Measurements from ENCODE around the gene FGD6. TPM values are rescaled to one million over a fixed set of nuclear protein-coding genes. Genes with fewer than 3 reads are reported as not detected.

The FGD6 gene
- total and polyA plus RNA-seq, 2 donors (not counting 1 experiment from before 2014, with no cell fraction given): 1.2 to 8.4 TPM

DNA sequence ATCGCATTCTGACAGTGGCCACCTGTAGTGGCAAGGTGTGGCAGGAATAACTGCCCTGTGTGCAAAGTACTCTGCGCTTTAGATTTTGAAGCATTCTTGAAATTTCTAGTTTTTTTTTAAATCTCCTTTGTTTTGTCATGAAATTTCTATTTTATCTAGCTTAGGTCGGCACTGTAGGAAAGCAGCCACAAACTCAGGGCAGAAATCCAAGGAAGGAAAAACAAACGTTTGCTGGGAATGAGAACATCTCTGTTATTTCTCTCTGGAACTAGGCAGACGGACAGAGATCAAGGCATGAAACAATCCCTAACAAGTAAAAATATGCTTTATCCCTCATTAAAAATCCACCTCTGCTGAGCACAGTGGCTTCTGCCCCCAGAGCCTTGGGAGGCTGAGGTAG lies 142.5 kb downstream of the FGD6 start:
- ATAC-seq (ENCODE audit: low read depth): no peak
- no peak overlapping the region for H3K4me3 ChIP-seq (ENCODE audit: control extremely low read depth in 1 of 5, extremely low read depth in 1 of 5, insufficient read depth in 1 of 5, low read depth in 2 of 5, low read length in 4 of 5)
- H4K20me1 ChIP-seq (ENCODE audit: control insufficient read depth, insufficient read depth, low read length, poor library complexity, severe bottlenecking): no peaks in the 10 kb centered on the region
- Mint-ChIP-seq H3K4me3 (no peak overlapping the region), H3K27ac (no peak overlapping the region), H3K4me1 (peaks cover 11% of the 10 kb centered on the region), H3K27me3 (no peaks in the 10 kb centered on the region), H3K9me3 (ENCODE audit: insufficient read depth) (no peaks in the 10 kb centered on the region)
- peaks cover 31% of the 10 kb centered on the region for H3K79me2 ChIP-seq (ENCODE audit: control insufficient read depth, insufficient read depth, low read length)
- no peak overlapping the region for H2AFZ ChIP-seq (ENCODE audit: insufficient read depth, low read depth, low read length, poor library complexity, severe bottlenecking)
- H3K36me3 ChIP-seq (replicated peaks in 1 of 2; ENCODE audit: control extremely low read depth in 1 of 2, control insufficient read depth in 1 of 2, extremely low read depth in 1 of 2, insufficient read depth in 2 of 2, low read length in 1 of 2): peaks cover 0 to 4% of the 10 kb centered on the region in 2 experiments
- no peak for DNase-seq
- H3K27me3 ChIP-seq (replicated peaks in 1 of 4; ENCODE audit: control extremely low read depth in 1 of 4, control insufficient read depth in 3 of 4, insufficient read depth in 4 of 4, low read length in 3 of 4): no peaks in the 10 kb centered on the region
- POLR2A ChIA-PET: no interaction called here
- WGBS (ENCODE audit: insufficient coverage): 93% methylated on average over 3 of the region's 5 CpGs
- H3K27ac ChIP-seq (ENCODE audit: low read length in 2 of 2): no peak overlapping the region
- H3K9ac ChIP-seq (ENCODE audit: low read length): no peak overlapping the region
- H3K4me2 ChIP-seq (replicated peaks; ENCODE audit: low read depth, low read length, poor library complexity, severe bottlenecking): no peak overlapping the region
- intact Hi-C loops (cut with micrococcal nuclease): loop anchor here (5.0 to 10.0 kb wide), 3 partner anchors 242 to 470 kb away; no protein-coding TSS in a partner anchor
- no peak for TF ChIP-seq EZH2 (IDR thresholded peaks at IDR 0.05; ENCODE audit: borderline replicate concordance, insufficient read depth, low read depth, low read length, poor library complexity, severe bottlenecking)
- TF ChIP-seq, protein P1, sequence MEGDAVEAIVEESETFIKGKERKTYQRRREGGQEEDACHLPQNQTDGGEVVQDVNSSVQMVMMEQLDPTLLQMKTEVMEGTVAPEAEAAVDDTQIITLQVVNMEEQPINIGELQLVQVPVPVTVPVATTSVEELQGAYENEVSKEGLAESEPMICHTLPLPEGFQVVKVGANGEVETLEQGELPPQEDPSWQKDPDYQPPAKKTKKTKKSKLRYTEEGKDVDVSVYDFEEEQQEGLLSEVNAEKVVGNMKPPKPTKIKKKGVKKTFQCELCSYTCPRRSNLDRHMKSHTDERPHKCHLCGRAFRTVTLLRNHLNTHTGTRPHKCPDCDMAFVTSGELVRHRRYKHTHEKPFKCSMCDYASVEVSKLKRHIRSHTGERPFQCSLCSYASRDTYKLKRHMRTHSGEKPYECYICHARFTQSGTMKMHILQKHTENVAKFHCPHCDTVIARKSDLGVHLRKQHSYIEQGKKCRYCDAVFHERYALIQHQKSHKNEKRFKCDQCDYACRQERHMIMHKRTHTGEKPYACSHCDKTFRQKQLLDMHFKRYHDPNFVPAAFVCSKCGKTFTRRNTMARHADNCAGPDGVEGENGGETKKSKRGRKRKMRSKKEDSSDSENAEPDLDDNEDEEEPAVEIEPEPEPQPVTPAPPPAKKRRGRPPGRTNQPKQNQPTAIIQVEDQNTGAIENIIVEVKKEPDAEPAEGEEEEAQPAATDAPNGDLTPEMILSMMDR (IDR thresholded peaks at IDR 0.05): no peak
- H3K4me1 ChIP-seq (ENCODE audit: control insufficient read depth in 2 of 2, insufficient read depth in 2 of 2, low read length in 2 of 2): peaks cover 0 to 14% of the 10 kb centered on the region in 2 donors
- CTCF ChIA-PET: interaction anchor here (0.7 to 2.4 kb wide), 2 partner anchors 143 to 257 kb away, joined by 4 to 9 read pairs; partner anchors contain the start of genes FGD6 and VEZT
- no peaks in the 10 kb centered on the region for H3K9me3 ChIP-seq (ENCODE audit: control extremely low read depth in 1 of 3, control insufficient read depth in 2 of 3, insufficient read depth in 1 of 3, low read length in 2 of 3)
